Glomerular visceral epithelial cell (primary cell): ENCODE results near the gene RLN2.

Source experiments
- DNase-seq: peaks from one replicate; pipeline ENCODE4 v3.0.0-alpha.2; 2016; ENCODE audit errors: extremely low spot score

Gene RLN2

GRCh38 chr9:5269249-5269715, 35.2 kb downstream of the RLN2 start:
- peak; percentile 90 for DNase-seq

DNA sequence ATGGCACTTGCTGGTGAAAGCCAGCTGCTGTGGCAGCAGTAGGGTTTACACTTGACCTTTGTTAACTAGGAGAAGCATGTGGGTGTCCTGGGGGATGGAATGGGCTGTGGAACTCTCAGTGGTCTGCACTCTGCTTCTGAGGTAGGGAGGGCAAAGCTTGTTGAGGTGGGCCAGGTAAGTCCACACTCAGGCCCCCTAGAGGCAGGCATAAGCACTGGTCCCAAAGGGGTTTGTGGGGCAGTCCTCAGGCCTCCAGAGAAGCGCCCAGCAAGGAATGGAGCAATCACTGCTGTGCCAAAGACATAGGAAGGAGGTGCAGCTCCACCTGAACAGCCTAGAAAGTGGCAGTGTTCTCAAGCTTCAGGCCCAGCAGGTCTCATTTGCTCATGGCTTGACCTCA, 38.6 kb downstream of the RLN2 start:
- no peak for DNase-seq

GRCh38 chr9:5264219-5264595, 40.3 kb downstream of the RLN2 start:
- no peak for DNase-seq

GRCh38 chr9:5263351-5264218, 40.9 kb downstream of the RLN2 start:
- peak; percentile 28 for DNase-seq
